PC-3 (cell line): Measurements from ENCODE around the gene TIGD4.

Source experiments
- EZH2phosphoT487 ChIP-seq: fragments of 300-600 bp; sonication (generic); IDR thresholded peaks from 2 replicates; pipeline ENCODE4 v1.6.1; 2018; ENCODE audit warnings: mild to moderate bottlenecking, antibody characterized with exemption, low read length, borderline replicate concordance
- TF ChIP-seq, protein P1 (sequence below): fragments of 300-600 bp; sonication (generic); conservative IDR thresholded peaks from 2 replicates; pipeline ENCODE4 v1.5.1; 2017; ENCODE audit warnings: antibody characterized with exemption, low read depth, mild to moderate bottlenecking, low read length

DNA sequence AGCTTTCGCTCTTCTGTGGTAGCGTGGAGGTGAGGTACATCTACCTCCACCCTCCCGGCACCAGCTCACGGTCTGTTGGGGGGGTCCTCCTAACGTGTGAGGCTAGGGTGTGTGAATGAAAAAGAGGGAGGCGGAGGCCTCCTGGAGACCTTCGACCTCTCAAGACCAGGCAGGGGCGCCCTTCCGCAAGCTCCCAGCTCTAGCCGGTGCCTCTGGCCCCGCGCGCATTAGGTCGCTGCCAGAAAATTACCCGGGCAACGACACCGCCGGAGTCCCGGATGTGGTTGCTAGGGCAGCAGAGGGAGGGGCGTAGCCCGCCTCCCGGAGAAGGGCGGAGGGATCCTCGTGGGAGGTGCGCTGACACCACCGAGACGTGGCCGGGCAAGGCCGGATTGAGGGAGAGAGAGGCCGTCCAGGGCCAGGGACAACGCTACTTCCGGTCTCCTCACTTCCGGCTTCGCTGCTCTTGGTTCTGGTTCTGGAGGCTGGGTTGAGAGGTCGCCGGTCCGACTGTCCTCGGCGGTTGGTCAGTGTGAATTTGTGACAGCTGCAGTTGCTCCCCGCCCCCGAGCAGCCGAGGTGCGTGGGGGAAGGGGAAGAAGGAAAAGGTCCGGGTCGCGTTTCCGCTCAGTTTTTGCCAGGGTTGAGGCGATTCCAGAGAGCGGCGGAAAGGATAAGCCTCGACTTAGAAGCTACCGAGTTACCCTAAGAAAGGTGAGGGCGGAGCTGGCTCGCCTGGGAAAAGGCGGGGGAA, at the start of gene TIGD4, which contains the start of gene ARFIP1:
- TF ChIP-seq, protein P1, sequence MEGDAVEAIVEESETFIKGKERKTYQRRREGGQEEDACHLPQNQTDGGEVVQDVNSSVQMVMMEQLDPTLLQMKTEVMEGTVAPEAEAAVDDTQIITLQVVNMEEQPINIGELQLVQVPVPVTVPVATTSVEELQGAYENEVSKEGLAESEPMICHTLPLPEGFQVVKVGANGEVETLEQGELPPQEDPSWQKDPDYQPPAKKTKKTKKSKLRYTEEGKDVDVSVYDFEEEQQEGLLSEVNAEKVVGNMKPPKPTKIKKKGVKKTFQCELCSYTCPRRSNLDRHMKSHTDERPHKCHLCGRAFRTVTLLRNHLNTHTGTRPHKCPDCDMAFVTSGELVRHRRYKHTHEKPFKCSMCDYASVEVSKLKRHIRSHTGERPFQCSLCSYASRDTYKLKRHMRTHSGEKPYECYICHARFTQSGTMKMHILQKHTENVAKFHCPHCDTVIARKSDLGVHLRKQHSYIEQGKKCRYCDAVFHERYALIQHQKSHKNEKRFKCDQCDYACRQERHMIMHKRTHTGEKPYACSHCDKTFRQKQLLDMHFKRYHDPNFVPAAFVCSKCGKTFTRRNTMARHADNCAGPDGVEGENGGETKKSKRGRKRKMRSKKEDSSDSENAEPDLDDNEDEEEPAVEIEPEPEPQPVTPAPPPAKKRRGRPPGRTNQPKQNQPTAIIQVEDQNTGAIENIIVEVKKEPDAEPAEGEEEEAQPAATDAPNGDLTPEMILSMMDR = peak; percentile 26; the same call in 1 of the 2 replicates
- no peak for TF ChIP-seq EZH2phosphoT487
